ENCODE results near the gene FAM47B.
A peak's percentile ranks its signal among the peaks of the same experiment; 100 is the strongest.

Gene FAM47B

DNA sequence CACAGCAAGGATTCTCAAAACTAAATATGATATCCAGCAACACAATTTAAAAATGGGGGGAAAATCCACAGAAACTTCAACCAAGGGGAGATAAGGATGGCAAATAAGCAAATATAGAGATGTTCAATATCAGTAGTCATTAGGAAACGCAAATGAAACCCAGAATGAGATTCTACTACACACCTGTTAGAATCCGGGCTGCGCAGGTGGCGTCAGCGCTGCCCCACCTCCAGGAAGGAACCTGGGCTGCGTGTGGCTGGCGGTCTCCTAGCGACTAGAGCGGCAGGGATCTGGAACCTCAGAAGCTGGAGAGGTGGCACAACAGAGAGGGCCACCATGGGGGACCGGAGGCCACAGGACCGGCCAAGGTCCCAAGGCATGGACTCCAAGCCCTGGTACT lies at the start of gene FAM47B:
TSS of gene FAM47B (plus strand) at position 301 of the 400 bp plus-strand sequence. CDS start at position 337, 36 bp downstream.
- no peak for DNase-seq

GRCh38 chrX:34893741-34894140 lies 48.9 kb upstream of the FAM47B start:
- peak; percentile 7 for DNase-seq

GRCh38 chrX:34900691-34901090 lies 41.9 kb upstream of the FAM47B start:
- DNase-seq = no peak

DNA sequence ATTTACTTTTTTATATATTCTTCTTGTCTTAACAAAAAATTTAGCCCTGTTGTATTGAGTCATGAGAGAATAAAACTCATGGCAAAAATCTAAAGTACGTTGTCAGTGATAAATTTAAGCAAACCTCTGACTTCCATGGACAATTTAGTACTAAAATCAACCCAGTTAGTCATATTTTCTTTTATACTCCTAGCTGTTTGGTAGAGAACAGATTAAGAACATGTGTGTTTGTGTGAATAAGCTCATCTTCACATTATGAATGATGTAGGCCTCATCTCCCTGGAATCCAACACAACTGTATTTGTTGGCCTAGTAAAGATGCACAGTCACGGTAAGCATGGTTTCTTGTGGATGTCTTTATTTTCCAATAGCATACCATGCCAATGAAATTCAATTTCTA lies 40.8 kb upstream of the FAM47B start:
- DNase-seq = no peak

DNA sequence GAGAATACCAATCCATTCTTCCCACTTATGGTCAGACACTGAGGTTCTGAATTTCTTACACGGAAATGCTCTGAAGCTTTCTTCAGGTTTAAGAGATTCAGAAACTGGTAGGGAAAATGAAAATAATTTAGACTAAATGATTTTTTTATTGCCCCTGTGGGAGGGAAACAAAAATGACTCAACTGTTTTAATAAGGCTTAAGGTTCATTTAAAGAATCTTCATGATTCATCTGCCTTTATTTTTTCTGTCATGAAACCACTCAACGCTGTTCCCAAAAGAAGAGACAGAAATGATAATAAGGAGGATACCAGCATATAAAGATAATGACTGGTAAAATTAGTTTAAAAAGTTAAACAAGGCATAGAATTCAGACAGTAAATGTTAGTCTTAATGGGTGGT lies 39.3 kb upstream of the FAM47B start:
- DNase-seq = no peak

DNA sequence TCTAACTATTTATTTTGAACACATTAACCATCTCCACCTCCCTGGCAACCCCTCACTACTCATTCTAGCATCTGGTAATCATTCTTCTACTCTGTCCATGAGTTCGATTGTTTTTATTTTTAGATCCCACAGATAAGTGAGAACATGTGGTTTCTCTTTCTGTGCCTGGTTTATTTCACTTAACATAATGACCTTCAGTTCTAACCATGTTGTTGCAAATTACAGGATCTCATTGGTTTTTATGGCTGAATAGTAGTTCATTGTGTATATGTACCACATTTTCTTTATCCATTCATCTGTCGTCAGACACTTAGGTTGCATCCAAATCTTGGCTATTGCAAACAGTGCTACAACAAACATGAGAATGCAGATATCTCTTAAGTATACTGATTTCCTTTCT lies 33.4 kb upstream of the FAM47B start:
- no peak for DNase-seq

DNA sequence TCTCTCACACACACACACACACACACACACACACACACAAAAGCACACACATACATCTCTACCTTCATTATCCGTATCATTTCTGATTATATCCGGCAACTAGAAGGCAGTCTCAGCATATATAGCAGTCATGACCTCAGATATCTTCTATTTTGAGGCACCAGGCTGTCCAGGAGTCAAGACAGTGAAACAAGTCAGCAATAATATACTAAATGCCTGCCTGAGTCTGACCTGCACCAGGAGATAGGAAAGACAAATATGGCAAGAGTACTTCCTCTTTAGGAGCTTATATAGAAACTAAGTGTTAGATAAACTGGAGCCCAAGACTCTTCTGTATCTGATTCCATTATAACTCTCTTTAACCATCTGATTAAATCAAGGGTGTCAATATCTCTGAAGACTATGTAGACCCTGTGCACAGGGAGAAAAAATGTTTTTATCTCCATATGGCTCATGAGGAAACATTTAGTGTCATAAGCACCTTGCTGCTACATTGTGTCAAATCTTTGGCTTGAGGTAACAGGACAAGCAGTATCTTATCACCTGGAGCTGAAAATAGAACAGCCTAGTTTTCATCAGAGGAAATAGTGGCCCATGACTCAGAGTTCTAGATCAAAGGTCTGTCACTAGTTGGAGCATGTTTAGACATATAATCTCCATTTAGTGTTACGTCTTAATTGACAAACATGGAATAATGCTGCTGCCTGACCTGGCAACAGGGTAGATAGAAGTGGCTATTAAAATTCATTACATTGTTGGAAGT lies 27.0 kb upstream of the FAM47B start:
- DNase-seq = no peak

DNA sequence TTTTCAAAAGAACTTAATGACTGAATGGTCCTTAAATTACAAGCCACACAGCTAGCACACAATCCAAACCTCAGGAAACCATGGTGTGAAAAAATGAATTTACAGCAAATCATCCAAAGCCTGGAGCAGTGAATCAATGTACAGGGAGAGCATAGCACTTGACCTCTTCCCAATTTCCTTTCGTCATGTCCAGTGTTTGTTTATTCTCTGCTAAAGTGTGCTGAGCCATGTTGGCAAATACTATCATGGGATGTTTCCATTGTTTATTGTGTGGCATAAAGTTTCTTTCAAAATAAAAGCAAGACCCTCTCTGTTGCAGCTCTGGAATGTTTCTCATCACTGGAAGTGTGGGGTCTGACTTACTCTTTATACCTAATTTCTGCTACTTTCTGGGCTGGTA lies 25.4 kb upstream of the FAM47B start:
- no peak for DNase-seq

- DNase-seq = no peak
Observed at GRCh38 chrX:34918091-34918736, 24.4 kb upstream of the FAM47B start.

- peak; percentile 70 for DNase-seq
Observed at GRCh38 chrX:34918856-34919255, 23.7 kb upstream of the FAM47B start.

GRCh38 chrX:34927866-34928265 lies 14.7 kb upstream of the FAM47B start:
- DNase-seq = no peak

DNA sequence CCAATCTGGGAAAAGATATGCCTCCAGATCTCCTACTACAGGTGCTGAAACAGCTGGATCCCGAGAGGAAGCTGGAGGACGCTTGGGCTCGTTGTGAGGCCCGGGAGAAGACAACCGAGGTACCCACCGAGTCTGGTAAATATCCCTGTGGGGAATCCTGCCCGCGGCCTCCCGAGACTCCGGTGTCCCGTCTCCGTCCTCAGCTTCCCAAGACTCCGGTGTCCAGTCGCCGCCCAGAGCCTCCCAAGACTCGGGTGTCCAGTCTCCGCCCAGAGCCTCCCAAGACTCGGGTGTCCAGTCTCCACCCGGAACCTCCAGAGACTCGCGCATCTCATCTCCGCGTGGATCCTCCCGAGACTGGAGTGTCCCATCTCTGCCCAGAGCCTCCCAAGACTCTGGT lies 639 bp downstream of the FAM47B start:
- no peak for DNase-seq

GRCh38 chrX:34956916-34957315 lies 14.3 kb downstream of the FAM47B start:
- DNase-seq = no peak

DNA sequence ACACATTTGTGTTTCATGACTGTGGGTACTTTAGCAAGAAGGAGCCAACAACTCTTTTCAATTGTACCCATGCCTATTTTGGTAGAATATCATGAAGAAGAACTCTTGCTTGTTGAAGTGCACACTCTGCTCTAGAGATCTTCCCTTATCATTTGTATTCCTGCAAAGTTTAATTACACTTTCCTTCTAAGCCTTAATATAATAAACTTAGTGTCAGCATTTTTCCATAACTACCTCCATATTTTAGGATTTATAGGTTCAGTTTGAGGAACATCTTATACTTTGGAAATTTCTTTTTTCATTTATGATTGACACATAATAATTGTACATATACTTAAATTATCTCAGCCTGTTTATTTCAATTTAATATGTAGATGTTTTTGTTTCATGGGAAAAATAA lies 19.1 kb downstream of the FAM47B start:
- DNase-seq = no peak

DNA sequence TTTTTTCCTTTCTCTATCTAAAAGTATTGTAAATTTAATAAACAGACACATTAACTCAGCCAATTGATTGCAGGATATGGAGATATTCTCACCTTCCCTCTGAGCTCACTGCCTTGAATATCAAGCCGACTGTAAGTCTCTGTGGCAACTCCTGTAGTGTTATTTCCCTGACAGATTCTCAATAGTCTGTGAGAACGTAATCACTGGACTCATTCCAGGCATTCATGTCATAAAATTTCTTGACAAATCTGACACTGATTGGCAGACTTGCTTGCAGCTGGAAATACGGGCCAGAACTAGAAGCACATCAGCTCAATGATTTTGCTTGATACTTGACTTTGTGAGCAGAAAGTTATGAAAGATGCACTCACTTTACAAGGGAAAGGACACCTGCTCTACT lies 29.6 kb downstream of the FAM47B start:
- DNase-seq = no peak

- DNase-seq = no peak
Observed at GRCh38 chrX:34978171-34978570, 35.6 kb downstream of the FAM47B start.

GRCh38 chrX:34987646-34988045 lies 45.0 kb downstream of the FAM47B start:
- DNase-seq = no peak

Measured in NCI-H82 (cell line).